ENCODE measurements around the gene SPECC1.

DNA sequence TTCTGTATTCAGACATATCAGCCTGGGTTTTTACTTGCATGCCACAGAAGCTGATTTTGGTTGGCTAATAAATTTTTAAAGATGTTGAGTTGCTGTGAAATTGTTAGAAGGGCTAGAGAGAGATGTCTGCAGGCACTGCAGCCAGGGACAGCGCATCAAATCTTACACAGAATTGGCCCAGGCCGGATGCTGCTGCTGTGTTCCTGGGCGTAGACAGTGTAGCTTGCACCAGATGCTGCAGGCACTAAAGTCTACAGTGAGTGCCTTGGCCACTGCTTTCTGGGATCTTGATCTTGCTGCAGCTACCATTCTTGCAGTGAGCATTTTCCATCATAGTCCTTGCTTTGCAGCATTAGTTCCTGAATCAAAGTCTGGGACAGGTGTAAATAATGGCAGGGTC is 169.9 kb downstream of the SPECC1 start:
- TF ChIP-seq BRF1 (IDR thresholded peaks at IDR 0.05; ENCODE audit: borderline replicate concordance, extremely low read depth, insufficient read length) (no peak), ZFP36 (IDR thresholded peaks at IDR 0.05; ENCODE audit: low read depth, low read length, partially characterized antibody) (no peak), ZNF77 (CRISPR knock-in tag; IDR thresholded peaks at IDR 0.05) (no peak)
- TF ChIP-seq, protein P1, sequence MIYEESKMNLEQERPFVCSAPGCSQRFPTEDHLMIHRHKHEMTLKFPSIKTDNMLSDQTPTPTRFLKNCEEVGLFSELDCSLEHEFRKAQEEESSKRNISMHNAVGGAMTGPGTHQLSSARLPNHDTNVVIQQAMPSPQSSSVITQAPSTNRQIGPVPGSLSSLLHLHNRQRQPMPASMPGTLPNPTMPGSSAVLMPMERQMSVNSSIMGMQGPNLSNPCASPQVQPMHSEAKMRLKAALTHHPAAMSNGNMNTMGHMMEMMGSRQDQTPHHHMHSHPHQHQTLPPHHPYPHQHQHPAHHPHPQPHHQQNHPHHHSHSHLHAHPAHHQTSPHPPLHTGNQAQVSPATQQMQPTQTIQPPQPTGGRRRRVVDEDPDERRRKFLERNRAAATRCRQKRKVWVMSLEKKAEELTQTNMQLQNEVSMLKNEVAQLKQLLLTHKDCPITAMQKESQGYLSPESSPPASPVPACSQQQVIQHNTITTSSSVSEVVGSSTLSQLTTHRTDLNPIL (CRISPR knock-in tag; IDR thresholded peaks at IDR 0.05): no peak
- TF ChIP-seq, protein P2, sequence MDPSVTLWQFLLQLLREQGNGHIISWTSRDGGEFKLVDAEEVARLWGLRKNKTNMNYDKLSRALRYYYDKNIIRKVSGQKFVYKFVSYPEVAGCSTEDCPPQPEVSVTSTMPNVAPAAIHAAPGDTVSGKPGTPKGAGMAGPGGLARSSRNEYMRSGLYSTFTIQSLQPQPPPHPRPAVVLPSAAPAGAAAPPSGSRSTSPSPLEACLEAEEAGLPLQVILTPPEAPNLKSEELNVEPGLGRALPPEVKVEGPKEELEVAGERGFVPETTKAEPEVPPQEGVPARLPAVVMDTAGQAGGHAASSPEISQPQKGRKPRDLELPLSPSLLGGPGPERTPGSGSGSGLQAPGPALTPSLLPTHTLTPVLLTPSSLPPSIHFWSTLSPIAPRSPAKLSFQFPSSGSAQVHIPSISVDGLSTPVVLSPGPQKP (CRISPR knock-in tag; IDR thresholded peaks at IDR 0.05): no peak
